Mesenchymal stem cell (in vitro differentiated cells and primary cell): ENCODE results near the gene SLC41A3. TPM values are rescaled to one million over a fixed set of nuclear protein-coding genes. Genes with fewer than 3 reads are reported as not detected.

Experiments
- DNase-seq: peaks from one replicate; pipeline ENCODE4 v3.0.0-alpha.2; 2013
- H2AFZ ChIP-seq: one replicate; pipeline ENCODE4 v1.6.1; 2013; ENCODE audit warnings: low read depth, mild to moderate bottlenecking, control low read depth, inconsistent platforms, low read length, moderate library complexity
- H2AK5ac ChIP-seq: 2 replicates; pipeline ENCODE4 v1.6.1; 2013; ENCODE audit warnings: low read length, moderate library complexity, mild to moderate bottlenecking, inconsistent platforms; ENCODE audit not compliant: severe bottlenecking
- H2BK120ac ChIP-seq: one replicate; pipeline ENCODE4 v1.6.1; 2013; ENCODE audit warnings: low read depth, mild to moderate bottlenecking, inconsistent platforms, low read length, moderate library complexity
- H2BK12ac ChIP-seq, 2 experiments: one replicate each; pipeline ENCODE4 v1.6.1; 2013; ENCODE audit warnings: inconsistent platforms in 2 of 2, low read length in 2 of 2, mild to moderate bottlenecking in 2 of 2, moderate library complexity in 2 of 2, control low read depth in 1 of 2
- H2BK15ac ChIP-seq: one replicate; pipeline ENCODE4 v1.6.1; 2013; ENCODE audit warnings: mild to moderate bottlenecking, low read depth, inconsistent platforms; ENCODE audit not compliant: poor library complexity, severe bottlenecking
- H2BK5ac ChIP-seq: 2 replicates; pipeline ENCODE4 v1.6.1; 2013; ENCODE audit warnings: low read depth, mild to moderate bottlenecking, low read length, control low read depth, inconsistent platforms; ENCODE audit not compliant: poor library complexity, severe bottlenecking
- H3K14ac ChIP-seq, 2 experiments: one replicate each; pipeline ENCODE4 v1.6.1; 2013; ENCODE audit warnings: inconsistent platforms in 2 of 2, low read length in 2 of 2, control low read depth in 1 of 2, mild to moderate bottlenecking in 1 of 2, moderate library complexity in 1 of 2
- H3K18ac ChIP-seq, 2 experiments: one replicate each; pipeline ENCODE4 v1.6.1; 2013; ENCODE audit warnings: inconsistent platforms in 2 of 2, low read length in 2 of 2, control low read depth in 1 of 2, low read depth in 1 of 2, mild to moderate bottlenecking in 1 of 2
- H3K23ac ChIP-seq, 2 experiments: one replicate each; pipeline ENCODE4 v1.6.1; 2013; ENCODE audit warnings: inconsistent platforms in 2 of 2, low read length in 2 of 2, mild to moderate bottlenecking in 2 of 2, moderate library complexity in 2 of 2, control low read depth in 1 of 2
- H3K27ac ChIP-seq: 2 replicates; pipeline ENCODE4 v1.5.1; 2013; ENCODE audit warnings: mild to moderate bottlenecking, moderate library complexity, low read length, control low read depth, inconsistent platforms; ENCODE audit not compliant: poor library complexity, severe bottlenecking
- H3K27me3 ChIP-seq, 2 experiments: 2 replicates each; pipeline versions ENCODE4 v1.6.1 to v1.7.0; 2013; ENCODE audit warnings: low read length in 2 of 2, mild to moderate bottlenecking in 2 of 2, moderate library complexity in 2 of 2, control low read depth in 1 of 2, inconsistent platforms in 1 of 2; ENCODE audit not compliant: control insufficient read depth in 1 of 2, insufficient read depth in 1 of 2
- H3K36me3 ChIP-seq, 2 experiments: 2 replicates each; pipeline versions ENCODE4 v1.6.1 to v1.7.0; 2013; ENCODE audit warnings: low read length in 2 of 2, control low read depth in 1 of 2, inconsistent platforms in 1 of 2, low read depth in 1 of 2, mild to moderate bottlenecking in 1 of 2; ENCODE audit not compliant: insufficient read depth in 2 of 2, control insufficient read depth in 1 of 2
- H3K4ac ChIP-seq, 2 experiments: one replicate each; pipeline ENCODE4 v1.6.1; 2013; ENCODE audit warnings: inconsistent platforms in 2 of 2, low read length in 2 of 2, mild to moderate bottlenecking in 2 of 2, moderate library complexity in 2 of 2, control low read depth in 1 of 2, low read depth in 1 of 2
- H3K4me1 ChIP-seq: 2 replicates; pipeline ENCODE4 v1.6.1; 2013; ENCODE audit warnings: low read depth, low read length, control low read depth; ENCODE audit not compliant: control insufficient read depth, insufficient read depth
- H3K4me2 ChIP-seq: 2 replicates; pipeline ENCODE4 v1.6.1; 2013; ENCODE audit warnings: low read length, mild to moderate bottlenecking, inconsistent platforms; ENCODE audit not compliant: poor library complexity, severe bottlenecking
- H3K4me3 ChIP-seq, 2 experiments: 2 replicates each; pipeline versions ENCODE4 v1.5.1 to v1.7.0; 2013; ENCODE audit warnings: low read length in 2 of 2, mild to moderate bottlenecking in 2 of 2, control low read depth in 1 of 2, low read depth in 1 of 2; ENCODE audit not compliant: insufficient read depth in 1 of 2
- H3K79me1 ChIP-seq: replicated peaks from 2 replicates; pipeline ENCODE4 v1.6.1; 2013; ENCODE audit warnings: mild to moderate bottlenecking, control low read depth, low read length, inconsistent platforms; ENCODE audit not compliant: poor library complexity, severe bottlenecking
- H3K9ac ChIP-seq: 2 replicates; pipeline ENCODE4 v1.7.0; 2013; ENCODE audit warnings: mild to moderate bottlenecking, low read length, moderate library complexity
- H3K9me3 ChIP-seq: 2 replicates; pipeline ENCODE4 v1.7.0; 2013; ENCODE audit warnings: mild to moderate bottlenecking, low read length; ENCODE audit not compliant: control insufficient read depth
- H4K8ac ChIP-seq: one replicate; pipeline ENCODE4 v1.6.1; 2013; ENCODE audit warnings: inconsistent platforms, mild to moderate bottlenecking, low read length, moderate library complexity
- H4K91ac ChIP-seq: one replicate; pipeline ENCODE4 v1.6.1; 2013; ENCODE audit warnings: mild to moderate bottlenecking, low read length, inconsistent platforms
- WGBS: methylation state at CpG from one replicate; pipeline ENCODE4 v1.1.7; 2013; ENCODE audit warnings: mixed read lengths; 5-methylcytosine and 5-hydroxymethylcytosine counted together
- polyA plus RNA-seq, 2 experiments: library from polyadenylated mRNA; stranded (reverse); fragments of 200-250 nt; gene quantifications; one replicate each; pipeline ENCODE4 v1.2.3, GENCODE V29; 2013

Gene SLC41A3
- 39.9 TPM for polyA plus RNA-seq (2013, experiment 1 of 2)
- polyA plus RNA-seq (2013, experiment 2 of 2): 39.6 TPM

DNA sequence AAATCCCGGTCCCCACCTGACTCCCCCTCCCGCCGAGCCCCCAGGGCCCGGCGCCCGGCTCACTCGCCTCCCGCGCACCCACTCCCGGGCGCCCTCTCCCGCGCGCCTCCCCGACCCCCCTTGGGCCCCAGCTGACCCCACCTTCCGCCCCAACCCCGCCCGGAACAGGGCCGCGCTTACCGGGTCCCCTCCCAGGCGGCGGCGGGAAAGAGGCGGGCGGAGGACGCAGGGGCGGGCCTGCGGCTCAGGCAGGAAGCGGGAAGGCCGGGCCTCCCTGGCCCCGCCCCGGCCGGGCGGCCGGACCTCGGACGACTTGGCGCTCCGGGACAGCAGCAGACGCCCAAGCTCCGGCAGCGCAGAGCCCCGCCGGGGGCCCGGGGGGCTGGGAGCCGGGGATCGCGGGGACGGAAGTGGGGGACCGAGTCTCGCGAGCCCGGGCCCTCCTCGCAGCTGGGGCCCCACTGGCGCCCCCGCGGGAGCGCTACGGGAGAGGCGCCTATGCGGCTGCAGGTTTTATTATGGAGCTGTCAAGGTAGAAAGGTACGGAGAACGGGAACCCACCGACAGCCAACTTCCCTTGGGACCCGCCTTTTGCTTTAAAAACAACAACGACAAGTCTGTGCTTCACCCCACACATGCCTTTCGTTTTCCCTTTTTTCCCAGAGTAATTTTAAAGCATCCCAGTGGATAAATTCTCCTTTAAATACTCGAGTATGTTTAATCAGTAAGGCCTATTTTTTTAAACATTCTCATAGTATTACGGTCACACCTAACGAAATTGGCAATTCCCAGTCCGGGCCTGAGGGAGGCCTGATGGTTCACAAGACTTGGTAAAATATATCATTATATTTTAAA, at the start of gene SLC41A3:
SLC41A3 (minus strand) TSS at position 212 of the 855 bp plus-strand sequence. CDS start 15,905 bp downstream, outside the sequence.
- Histone ChIP-seq H3K27me3 (no peaks in the 10 kb centered on the region), H3K4me2 (peak within 1 kb of the TSS; percentile 96), H3K18ac (peak within 1 kb of the TSS; percentile 52 to 92), H3K4me1 (peaks cover 5% of the 10 kb centered on the region), H4K91ac (peak within 1 kb of the TSS; percentile 52), H2BK5ac (no peak within 1 kb of the TSS), H4K8ac (peak within 1 kb of the TSS; percentile 14), H2BK120ac (peak within 1 kb of the TSS; percentile 87), H2BK15ac (peak within 1 kb of the TSS; percentile 95), H2BK12ac (peak within 1 kb of the TSS in 1 of 2 experiments; percentile 6), H3K23ac (peak within 1 kb of the TSS in 1 of 2 experiments; percentile 5), H3K9me3 (peaks cover 6% of the 10 kb centered on the region), H3K36me3 (no peaks in the 10 kb centered on the region), H3K4ac (peak within 1 kb of the TSS in 1 of 2 experiments; percentile 6), H3K14ac (peak within 1 kb of the TSS in 1 of 2 experiments; percentile 87), H3K27ac (no peak within 1 kb of the TSS), H3K79me1 (no peaks in the 10 kb centered on the region), H3K9ac (peak within 1 kb of the TSS; percentile 86), H3K4me3 (peak within 1 kb of the TSS; percentile 64 to 88), H2AK5ac (no peak within 1 kb of the TSS), H2AFZ (peak within 1 kb of the TSS; percentile 64)
- WGBS: 3% methylated on average over 43 of the region's 72 CpGs
- DNase-seq: peak; percentile 72

- Histone ChIP-seq H3K18ac (no peak overlapping the region), H3K36me3 (no peaks in the 10 kb centered on the region), H3K9ac (no peak overlapping the region), H2AFZ (no peak overlapping the region), H3K4me2 (no peak overlapping the region), H3K27ac (no peak overlapping the region), H3K79me1 (no peaks in the 10 kb centered on the region), H3K27me3 (peaks cover 31 to 78% of the 10 kb centered on the region in 2 experiments), H2AK5ac (no peak overlapping the region), H3K9me3 (no peaks in the 10 kb centered on the region), H2BK120ac (no peak overlapping the region), H3K23ac (no peak overlapping the region), H2BK15ac (no peak overlapping the region), H2BK5ac (no peak overlapping the region), H3K4me1 (peaks cover 2% of the 10 kb centered on the region), H4K8ac (no peak overlapping the region), H3K14ac (no peak overlapping the region), H2BK12ac (no peak overlapping the region), H4K91ac (no peak overlapping the region), H3K4me3 (no peak overlapping the region), H3K4ac (no peak overlapping the region)
- no peak for DNase-seq
- WGBS: 75% methylated on average over 6 of the region's 6 CpGs
Observed at GRCh38 chr3:126133606-126134005, 49.7 kb upstream of the SLC41A3 start.

- Histone ChIP-seq H2AK5ac (no peak overlapping the region), H2BK15ac (no peak overlapping the region), H3K27me3 (peaks cover 31 to 78% of the 10 kb centered on the region in 2 experiments), H3K23ac (peak overlapping the region in 1 of 2 experiments; percentile 66), H3K36me3 (no peaks in the 10 kb centered on the region), H3K9me3 (no peaks in the 10 kb centered on the region), H2BK120ac (no peak overlapping the region), H4K91ac (no peak overlapping the region), H3K14ac (no peak overlapping the region), H2BK5ac (no peak overlapping the region), H3K9ac (no peak overlapping the region), H3K4me2 (no peak overlapping the region), H3K18ac (no peak overlapping the region), H3K79me1 (no peaks in the 10 kb centered on the region), H3K4me3 (no peak overlapping the region), H3K4me1 (peaks cover 2% of the 10 kb centered on the region), H2AFZ (no peak overlapping the region), H3K27ac (no peak overlapping the region), H4K8ac (no peak overlapping the region), H2BK12ac (no peak overlapping the region), H3K4ac (no peak overlapping the region)
- 48% methylated on average over 14 of the region's 14 CpGs for WGBS
- peak; percentile 14 for DNase-seq
Observed at GRCh38 chr3:126132751-126133511, 49.0 kb upstream of the SLC41A3 start.
